ENCODE measurements around the gene LARGE1. TPM values are rescaled to one million over a fixed set of nuclear protein-coding genes. Genes with fewer than 3 reads are reported as not detected.

Gene LARGE1
- total and polyA plus RNA-seq, 2 donors (not counting 1 experiment from before 2014, with no cell fraction given): 14.1 to 19.2 TPM

DNA sequence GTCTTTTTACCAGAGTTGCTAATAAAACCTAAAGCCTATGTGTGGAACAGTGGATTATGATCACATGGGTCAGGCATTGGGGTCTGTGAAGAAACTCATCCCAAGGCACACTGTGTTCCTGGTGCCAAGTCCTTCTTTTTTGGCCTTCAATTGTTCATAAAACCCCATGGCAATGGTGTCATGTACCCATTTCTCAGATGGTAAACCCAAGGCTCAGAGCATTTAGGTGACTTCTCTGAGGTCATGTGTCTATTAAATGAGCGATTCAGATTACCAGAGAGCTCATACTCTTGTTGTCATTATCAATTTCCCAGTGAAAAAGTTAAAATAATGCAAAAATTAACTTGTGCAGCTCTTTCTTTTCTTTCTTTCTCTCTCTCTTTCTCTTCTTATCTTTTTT, 589.3 kb downstream of the LARGE1 start:
- Histone ChIP-seq H3K27ac (ENCODE audit: insufficient read depth, low read length) (no peak overlapping the region), H3K9ac (ENCODE audit: insufficient read depth, low read length) (no peak overlapping the region), H3K4me3 (replicated peaks in 1 of 4; ENCODE audit: control extremely low read depth in 1 of 4, insufficient read depth in 1 of 4, low read depth in 3 of 4, low read length in 4 of 4) (no peak overlapping the region), H2AFZ (ENCODE audit: low read length) (no peak overlapping the region), H3K27me3 (ENCODE audit: control insufficient read depth, insufficient read depth, low read length) (no peaks in the 10 kb centered on the region), H4K20me1 (ENCODE audit: control insufficient read depth, extremely low read depth, insufficient read depth, low read length) (no peaks in the 10 kb centered on the region), H3K79me2 (ENCODE audit: control insufficient read depth, insufficient read depth, low read length) (no peaks in the 10 kb centered on the region), H3K4me1 (ENCODE audit: control insufficient read depth, extremely low read depth, insufficient read depth, low read length) (no peaks in the 10 kb centered on the region), H3K4me2 (ENCODE audit: extremely low read depth, insufficient read depth, low read length) (no peak overlapping the region), H3K36me3 (ENCODE audit: control insufficient read depth, insufficient read depth, low read length) (no peaks in the 10 kb centered on the region), H3K9me3 (ENCODE audit: control insufficient read depth, insufficient read depth, low read depth, low read length) (no peaks in the 10 kb centered on the region)
- no peak for DNase-seq (ENCODE audit: low read depth in 2 of 2)
- no peak for TF ChIP-seq EZH2 (IDR thresholded peaks at IDR 0.05; ENCODE audit: low read length, missing control alignments)

DNA sequence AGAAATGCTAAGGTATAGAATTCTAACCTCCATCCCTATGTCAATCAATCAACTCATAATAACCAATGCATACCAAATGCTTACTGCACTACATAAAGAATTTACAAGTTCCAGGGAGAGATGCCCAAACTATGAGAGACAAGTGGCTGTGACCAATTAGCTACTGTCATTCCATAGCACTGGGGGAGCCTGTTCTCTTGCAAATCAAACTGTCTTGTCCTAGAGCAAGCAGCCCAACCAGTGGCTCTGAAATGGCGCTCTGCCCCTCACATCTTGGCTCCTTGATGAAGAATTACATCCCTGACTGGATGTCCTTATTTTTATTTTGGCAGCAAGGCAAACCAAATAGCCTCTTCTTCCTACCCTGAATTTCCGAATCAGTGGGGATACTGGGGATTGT, 589.7 kb downstream of the LARGE1 start:
- Histone ChIP-seq H3K4me3 (replicated peaks in 1 of 4; ENCODE audit: control extremely low read depth in 1 of 4, insufficient read depth in 1 of 4, low read depth in 3 of 4, low read length in 4 of 4) (no peak overlapping the region), H4K20me1 (ENCODE audit: control insufficient read depth, extremely low read depth, insufficient read depth, low read length) (no peaks in the 10 kb centered on the region), H3K9me3 (ENCODE audit: control insufficient read depth, insufficient read depth, low read depth, low read length) (no peaks in the 10 kb centered on the region), H3K79me2 (ENCODE audit: control insufficient read depth, insufficient read depth, low read length) (no peaks in the 10 kb centered on the region), H3K4me2 (ENCODE audit: extremely low read depth, insufficient read depth, low read length) (no peak overlapping the region), H3K27me3 (ENCODE audit: control insufficient read depth, insufficient read depth, low read length) (no peaks in the 10 kb centered on the region), H3K4me1 (ENCODE audit: control insufficient read depth, extremely low read depth, insufficient read depth, low read length) (no peaks in the 10 kb centered on the region), H3K9ac (ENCODE audit: insufficient read depth, low read length) (no peak overlapping the region), H3K36me3 (ENCODE audit: control insufficient read depth, insufficient read depth, low read length) (no peaks in the 10 kb centered on the region), H2AFZ (ENCODE audit: low read length) (no peak overlapping the region), H3K27ac (ENCODE audit: insufficient read depth, low read length) (no peak overlapping the region)
- no peak for TF ChIP-seq EZH2 (IDR thresholded peaks at IDR 0.05; ENCODE audit: low read length, missing control alignments)
- TF ChIP-seq, protein P1, sequence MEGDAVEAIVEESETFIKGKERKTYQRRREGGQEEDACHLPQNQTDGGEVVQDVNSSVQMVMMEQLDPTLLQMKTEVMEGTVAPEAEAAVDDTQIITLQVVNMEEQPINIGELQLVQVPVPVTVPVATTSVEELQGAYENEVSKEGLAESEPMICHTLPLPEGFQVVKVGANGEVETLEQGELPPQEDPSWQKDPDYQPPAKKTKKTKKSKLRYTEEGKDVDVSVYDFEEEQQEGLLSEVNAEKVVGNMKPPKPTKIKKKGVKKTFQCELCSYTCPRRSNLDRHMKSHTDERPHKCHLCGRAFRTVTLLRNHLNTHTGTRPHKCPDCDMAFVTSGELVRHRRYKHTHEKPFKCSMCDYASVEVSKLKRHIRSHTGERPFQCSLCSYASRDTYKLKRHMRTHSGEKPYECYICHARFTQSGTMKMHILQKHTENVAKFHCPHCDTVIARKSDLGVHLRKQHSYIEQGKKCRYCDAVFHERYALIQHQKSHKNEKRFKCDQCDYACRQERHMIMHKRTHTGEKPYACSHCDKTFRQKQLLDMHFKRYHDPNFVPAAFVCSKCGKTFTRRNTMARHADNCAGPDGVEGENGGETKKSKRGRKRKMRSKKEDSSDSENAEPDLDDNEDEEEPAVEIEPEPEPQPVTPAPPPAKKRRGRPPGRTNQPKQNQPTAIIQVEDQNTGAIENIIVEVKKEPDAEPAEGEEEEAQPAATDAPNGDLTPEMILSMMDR (conservative IDR thresholded peaks at IDR 0.05 in 1 of 2, IDR thresholded peaks at IDR 0.05 in 1 of 2; ENCODE audit: low read depth in 1 of 2, low read length in 2 of 2): no peak
- DNase-seq (ENCODE audit: low read depth in 2 of 2): no peak

- H3K9ac ChIP-seq (ENCODE audit: insufficient read depth, low read length): no peak overlapping the region
- no peaks in the 10 kb centered on the region for H3K9me3 ChIP-seq (ENCODE audit: control insufficient read depth, insufficient read depth, low read depth, low read length)
- DNase-seq (ENCODE audit: low read depth in 2 of 2): no peak
- H3K27me3 ChIP-seq (ENCODE audit: control insufficient read depth, insufficient read depth, low read length): no peaks in the 10 kb centered on the region
- H4K20me1 ChIP-seq (ENCODE audit: control insufficient read depth, extremely low read depth, insufficient read depth, low read length): no peaks in the 10 kb centered on the region
- H3K4me1 ChIP-seq (ENCODE audit: control insufficient read depth, extremely low read depth, insufficient read depth, low read length): no peaks in the 10 kb centered on the region
- H2AFZ ChIP-seq (ENCODE audit: low read length): no peak overlapping the region
- H3K4me2 ChIP-seq (ENCODE audit: extremely low read depth, insufficient read depth, low read length): no peak overlapping the region
- no peaks in the 10 kb centered on the region for H3K36me3 ChIP-seq (ENCODE audit: control insufficient read depth, insufficient read depth, low read length)
- H3K4me3 ChIP-seq (replicated peaks in 1 of 4; ENCODE audit: control extremely low read depth in 1 of 4, insufficient read depth in 1 of 4, low read depth in 3 of 4, low read length in 4 of 4): no peak overlapping the region
- no peaks in the 10 kb centered on the region for H3K79me2 ChIP-seq (ENCODE audit: control insufficient read depth, insufficient read depth, low read length)
- TF ChIP-seq, protein P1 (conservative IDR thresholded peaks at IDR 0.05 in 1 of 2, IDR thresholded peaks at IDR 0.05 in 1 of 2; ENCODE audit: low read depth in 1 of 2, low read length in 2 of 2): no peak
- TF ChIP-seq EZH2 (IDR thresholded peaks at IDR 0.05; ENCODE audit: low read length, missing control alignments): no peak
- H3K27ac ChIP-seq (ENCODE audit: insufficient read depth, low read length): no peak overlapping the region
Observed at GRCh38 chr22:33329398-33329797, 590.9 kb downstream of the LARGE1 start.

Data from fibroblast of lung (primary cell).